Measurements from ENCODE around the gene FNBP1.
"Not testable (repeated sequence)": the region's sequence is repeated elsewhere in the genome, so short reads cannot be mapped to it uniquely, and the experiment has no call there.

FNBP1 gene

DNA sequence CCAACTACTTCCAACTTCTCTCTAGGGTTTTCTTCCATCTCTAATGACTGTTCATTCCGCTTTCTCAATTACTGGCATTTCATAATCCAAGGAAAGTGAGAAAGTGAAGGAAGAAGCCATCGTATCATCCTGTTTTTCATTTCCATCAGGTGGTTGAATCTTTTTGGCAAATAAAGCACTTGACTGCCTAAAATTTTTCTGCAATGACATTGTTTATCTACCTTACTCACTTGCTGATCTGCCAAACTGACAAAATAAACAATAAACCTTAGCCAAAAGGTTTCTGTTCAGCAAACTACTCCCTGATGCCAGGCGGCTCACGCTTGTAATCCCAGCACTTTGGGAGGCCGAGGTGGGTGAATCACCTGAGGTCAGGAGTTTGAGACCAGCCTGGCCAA, 18.4 kb downstream of the FNBP1 start:
- in situ Hi-C loops (cut with MboI; ENCODE audit: low pct_unique_long_range_greater_than_20kb, low sequenced_read_pairs) = no loop called here
- no peak for DNase-seq

DNA sequence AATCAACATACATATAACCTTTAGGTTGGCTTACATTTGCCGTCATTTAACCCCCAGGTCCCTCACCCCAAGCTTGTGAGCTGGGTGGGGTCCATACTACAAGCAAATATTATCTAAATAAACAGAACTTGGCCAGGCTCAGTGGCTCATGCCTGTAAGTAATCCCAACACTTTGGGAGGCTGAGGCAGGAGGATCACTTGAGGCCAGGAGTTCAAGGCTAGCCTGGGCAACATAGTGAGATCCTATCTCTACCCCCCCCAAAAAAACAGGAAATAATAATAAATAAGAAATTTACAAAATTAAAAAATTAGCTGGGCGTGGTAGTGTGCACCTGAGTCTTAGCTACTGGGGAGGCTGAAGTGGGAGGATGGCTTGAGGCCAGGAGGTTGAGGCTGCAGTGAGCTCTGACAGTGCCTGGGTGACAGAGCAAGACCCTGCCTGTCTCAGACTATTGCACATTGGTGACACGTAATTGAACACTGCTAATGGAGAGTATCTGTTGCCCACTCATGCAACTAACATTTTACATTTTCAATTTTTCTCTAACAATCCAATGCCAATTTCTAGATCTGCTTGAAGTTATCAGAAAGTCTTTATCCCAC, 18.9 kb downstream of the FNBP1 start:
- DNase-seq = no peak
- in situ Hi-C loops (cut with MboI; ENCODE audit: low pct_unique_long_range_greater_than_20kb, low sequenced_read_pairs) = no loop called here

DNA sequence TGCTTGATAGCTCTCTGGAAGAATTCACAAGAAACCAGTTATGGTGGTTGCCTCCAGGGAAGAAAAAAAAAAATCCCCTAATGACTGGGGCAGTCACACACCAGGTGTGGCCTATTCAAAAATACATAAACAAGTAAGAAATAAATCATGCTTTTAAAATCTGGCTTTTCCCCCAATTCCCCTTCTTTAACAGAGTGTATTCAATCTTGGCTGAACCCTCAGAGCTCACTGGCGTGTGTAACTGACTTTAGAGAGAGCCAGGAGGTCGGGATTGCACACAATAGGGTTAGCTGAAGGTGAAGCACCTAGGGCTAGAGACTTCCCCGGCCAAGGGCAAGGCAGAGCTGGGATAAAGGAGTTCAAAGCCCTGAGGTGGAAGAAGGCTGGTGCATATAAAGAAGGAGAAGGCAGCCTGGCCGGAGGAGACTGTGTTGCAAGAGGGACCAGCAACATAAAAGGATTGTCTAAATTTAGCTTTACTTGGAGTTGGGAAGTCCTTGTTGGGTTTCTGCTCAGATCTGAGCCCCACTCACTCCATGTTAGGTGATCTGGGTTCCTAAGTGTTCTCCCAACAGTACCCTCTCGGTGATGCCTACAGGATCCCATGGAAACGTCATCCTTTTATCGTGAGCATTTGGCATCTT, 19.7 kb downstream of the FNBP1 start:
- no peak for DNase-seq
- in situ Hi-C loops (cut with MboI; ENCODE audit: low pct_unique_long_range_greater_than_20kb, low sequenced_read_pairs) = no loop called here

DNA sequence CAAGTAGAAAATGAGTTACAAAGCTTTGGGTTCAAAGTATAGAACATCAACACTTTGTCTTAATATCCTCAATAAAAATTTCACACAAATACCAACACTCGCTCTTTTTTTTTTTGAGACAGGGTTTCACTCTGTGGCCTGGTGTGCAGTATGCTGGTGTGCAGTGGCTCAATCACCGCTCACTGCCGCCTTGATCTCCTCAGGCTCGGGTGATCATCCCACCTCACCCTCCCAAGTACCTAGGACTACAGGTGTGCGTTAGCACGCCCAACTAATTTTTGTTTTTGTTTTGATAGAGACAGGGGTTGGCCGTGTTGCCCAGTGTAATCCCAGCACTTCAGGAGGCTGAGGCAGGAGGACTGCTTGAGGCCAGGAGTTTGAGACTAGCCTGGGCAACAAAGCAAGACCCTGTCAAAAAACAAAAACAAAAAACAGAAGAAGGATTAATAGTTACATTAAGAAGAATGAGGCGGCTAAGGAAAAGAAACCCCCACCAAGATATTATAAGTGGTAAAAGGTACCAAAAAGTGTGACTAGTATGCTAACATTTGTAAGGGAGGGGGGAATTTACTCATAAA, 20.3 kb downstream of the FNBP1 start:
- in situ Hi-C loops (cut with MboI; ENCODE audit: low pct_unique_long_range_greater_than_20kb, low sequenced_read_pairs) = no loop called here
- no peak for DNase-seq

DNA sequence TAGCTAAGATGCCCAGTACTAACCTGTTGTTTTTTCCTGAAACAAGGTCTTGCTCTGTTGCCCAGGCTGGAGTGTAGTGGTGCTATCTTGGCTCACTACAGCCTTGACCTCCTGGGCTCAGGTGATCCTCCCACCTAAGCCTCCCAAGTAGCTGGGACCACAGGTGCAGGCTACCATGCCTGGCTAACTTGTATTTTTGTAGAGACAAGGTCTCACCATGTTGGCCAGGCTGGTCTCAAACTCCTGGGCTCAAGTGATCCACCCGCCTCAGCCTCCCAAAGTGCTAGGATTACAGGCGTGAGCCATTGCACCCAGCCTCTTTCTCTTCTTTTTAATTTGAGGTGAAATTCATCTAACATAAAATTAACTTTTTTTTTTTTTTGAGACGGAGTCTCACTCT, 21.1 kb downstream of the FNBP1 start:
- in situ Hi-C loops (cut with MboI; ENCODE audit: low pct_unique_long_range_greater_than_20kb, low sequenced_read_pairs) = not testable (repeated sequence)

DNA sequence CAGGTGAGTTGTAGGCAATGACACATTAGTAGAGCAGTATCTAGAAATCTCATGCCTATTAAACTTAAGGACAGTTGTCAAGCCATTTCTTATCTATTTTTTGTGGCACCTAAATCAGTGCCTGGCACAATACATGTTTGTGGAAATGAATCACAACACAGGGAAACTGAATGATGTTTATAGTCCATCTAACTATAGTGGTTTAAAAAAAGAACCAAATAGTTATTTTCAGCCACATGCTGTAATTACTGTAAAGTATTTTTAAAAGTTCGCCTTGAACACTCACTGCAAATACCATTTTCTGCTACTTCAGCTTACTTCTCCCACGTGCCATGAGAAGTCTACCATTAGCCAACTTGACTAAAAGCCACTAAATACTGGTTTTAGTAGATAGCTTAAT, 21.9 kb downstream of the FNBP1 start:
- in situ Hi-C loops (cut with MboI; ENCODE audit: low pct_unique_long_range_greater_than_20kb, low sequenced_read_pairs) = no loop called here

More for the DNA sequence above, 21.1 kb downstream of the FNBP1 start:
- DNase-seq = not testable (repeated sequence)

DNA sequence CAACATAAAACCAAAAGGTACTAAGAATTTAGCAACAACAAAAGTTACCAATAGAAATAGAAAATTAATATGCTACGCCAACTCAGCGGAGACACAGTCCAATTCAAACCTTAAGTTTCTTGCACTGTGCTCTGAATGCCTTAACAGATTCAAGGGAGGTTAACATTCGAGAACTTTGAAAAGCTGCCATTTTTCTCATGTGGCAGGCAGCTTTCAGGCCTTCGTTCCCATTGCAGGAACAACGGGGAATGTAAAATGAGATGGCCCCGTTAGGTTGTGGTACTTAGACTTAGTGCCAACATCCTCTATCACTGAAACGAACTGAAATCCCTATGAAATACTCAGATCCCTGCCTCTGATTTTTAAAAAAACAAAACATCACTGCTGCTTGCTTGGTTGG, 22.4 kb downstream of the FNBP1 start:
- in situ Hi-C loops (cut with MboI; ENCODE audit: low pct_unique_long_range_greater_than_20kb, low sequenced_read_pairs) = no loop called here
- no peak for DNase-seq

More for the DNA sequence above, 21.9 kb downstream of the FNBP1 start:
- no peak for DNase-seq

DNA sequence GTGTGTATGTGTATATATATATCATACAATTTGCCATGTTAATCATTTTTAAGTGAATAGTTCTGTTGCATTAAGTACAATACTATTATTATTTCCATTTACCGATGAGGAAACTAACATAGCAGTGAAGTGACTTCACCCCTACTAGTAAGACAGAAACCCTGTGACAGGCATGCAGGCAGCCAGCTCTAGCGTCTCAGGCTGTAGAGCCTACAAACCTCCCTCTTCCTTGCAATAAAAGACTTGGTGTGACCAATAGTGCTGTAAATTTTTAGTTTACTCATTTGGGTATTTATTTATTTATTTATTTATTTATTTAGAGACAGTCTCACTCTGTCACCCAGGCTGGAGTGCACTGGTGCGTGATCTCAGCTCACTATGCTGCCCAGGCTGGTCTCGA, 24.7 kb downstream of the FNBP1 start:
- in situ Hi-C loops (cut with MboI; ENCODE audit: low pct_unique_long_range_greater_than_20kb, low sequenced_read_pairs) = no loop called here
- no peak for DNase-seq

DNA sequence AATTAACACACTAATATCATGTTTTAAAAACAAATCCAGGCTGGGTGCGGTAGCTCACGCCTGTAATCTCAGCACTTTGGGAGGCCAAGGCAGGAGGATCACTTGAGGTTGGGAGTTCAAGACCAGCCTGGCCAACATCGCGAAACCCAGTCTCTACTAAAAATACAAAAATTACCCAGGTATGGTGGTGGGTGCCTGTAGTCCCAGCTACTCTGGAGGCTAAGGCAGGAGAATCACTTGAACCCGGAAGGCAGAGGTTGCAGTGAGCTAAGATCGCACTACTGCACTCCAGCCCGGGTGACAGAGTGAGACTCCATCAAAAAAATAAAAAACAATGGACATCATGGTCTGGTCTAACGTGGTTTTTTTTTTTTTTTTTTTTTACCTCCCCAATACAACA, 25.5 kb downstream of the FNBP1 start:
- DNase-seq; in situ Hi-C loops (cut with MboI; ENCODE audit: low pct_unique_long_range_greater_than_20kb, low sequenced_read_pairs): not testable (repeated sequence)

DNA sequence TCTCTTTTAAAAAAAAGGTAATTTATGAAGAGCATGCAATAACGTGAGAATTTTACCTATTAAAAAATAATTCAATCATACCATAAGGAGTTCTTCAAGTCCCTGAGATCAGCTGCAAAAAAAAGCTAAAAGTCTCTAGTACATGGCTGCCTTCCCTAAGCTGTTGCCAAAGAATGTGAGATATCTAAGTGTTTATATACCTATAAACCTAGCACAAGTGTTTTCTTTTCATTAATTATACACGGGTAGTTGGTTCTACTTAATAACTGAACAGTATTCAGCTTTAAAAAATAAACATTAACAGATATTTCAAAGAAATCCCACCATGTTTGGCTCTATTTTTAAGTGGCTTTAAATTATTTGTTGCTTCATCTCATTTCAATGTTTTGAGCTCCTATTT, 25.9 kb downstream of the FNBP1 start:
- DNase-seq = no peak
- in situ Hi-C loops (cut with MboI; ENCODE audit: low pct_unique_long_range_greater_than_20kb, low sequenced_read_pairs) = no loop called here

DNA sequence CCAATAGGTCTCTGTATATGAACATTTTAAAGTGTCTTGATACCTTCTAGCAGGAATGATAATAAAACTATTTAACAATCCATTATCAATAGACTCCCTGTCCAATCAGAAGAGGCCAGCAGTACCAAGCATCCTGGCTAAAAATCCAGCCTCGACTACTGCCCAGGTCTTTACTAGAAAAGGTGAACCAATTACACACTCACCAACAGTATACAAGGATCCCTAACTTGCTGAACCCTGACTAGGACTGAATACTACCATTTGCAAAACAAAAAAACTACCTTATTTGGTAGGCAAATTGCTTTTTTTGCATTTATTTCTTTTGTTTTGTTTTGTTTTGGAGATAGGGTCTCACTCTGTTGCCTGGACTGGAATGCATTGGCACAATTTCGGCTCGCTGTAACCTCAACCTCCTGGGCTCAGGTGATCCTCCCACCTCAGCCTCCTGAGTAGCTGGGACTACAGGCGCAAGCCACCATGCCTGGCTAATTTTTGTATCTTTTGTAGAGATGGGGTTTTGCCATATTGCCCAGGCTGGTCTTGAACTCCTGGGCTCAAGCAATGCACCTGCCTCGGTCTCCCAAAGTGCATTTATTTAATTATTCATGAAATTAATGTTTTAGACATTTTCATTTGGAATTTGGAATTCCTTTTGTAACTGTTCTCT, 27.5 kb downstream of the FNBP1 start:
- no peak for DNase-seq
- in situ Hi-C loops (cut with MboI; ENCODE audit: low pct_unique_long_range_greater_than_20kb, low sequenced_read_pairs) = no loop called here

DNA sequence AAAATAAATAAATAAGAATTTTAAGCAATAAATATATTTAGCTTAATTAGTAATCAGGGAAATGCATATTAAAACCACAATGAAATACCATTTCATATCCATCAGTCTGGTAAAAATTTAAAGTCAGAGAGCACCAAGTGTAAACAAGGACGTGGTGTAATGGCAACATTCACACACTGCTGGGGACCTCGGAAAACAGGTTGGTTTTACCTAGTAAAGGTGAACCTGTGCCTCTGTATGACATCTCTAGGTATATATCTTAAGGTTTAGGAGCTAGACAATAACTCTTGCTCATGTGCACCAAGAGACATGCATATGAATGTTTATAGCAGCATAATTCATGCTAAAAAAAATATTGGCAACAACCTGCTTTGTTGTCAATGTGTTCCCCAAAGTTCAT, 29.7 kb downstream of the FNBP1 start:
- DNase-seq = no peak
- in situ Hi-C loops (cut with MboI; ENCODE audit: low pct_unique_long_range_greater_than_20kb, low sequenced_read_pairs) = no loop called here

DNA sequence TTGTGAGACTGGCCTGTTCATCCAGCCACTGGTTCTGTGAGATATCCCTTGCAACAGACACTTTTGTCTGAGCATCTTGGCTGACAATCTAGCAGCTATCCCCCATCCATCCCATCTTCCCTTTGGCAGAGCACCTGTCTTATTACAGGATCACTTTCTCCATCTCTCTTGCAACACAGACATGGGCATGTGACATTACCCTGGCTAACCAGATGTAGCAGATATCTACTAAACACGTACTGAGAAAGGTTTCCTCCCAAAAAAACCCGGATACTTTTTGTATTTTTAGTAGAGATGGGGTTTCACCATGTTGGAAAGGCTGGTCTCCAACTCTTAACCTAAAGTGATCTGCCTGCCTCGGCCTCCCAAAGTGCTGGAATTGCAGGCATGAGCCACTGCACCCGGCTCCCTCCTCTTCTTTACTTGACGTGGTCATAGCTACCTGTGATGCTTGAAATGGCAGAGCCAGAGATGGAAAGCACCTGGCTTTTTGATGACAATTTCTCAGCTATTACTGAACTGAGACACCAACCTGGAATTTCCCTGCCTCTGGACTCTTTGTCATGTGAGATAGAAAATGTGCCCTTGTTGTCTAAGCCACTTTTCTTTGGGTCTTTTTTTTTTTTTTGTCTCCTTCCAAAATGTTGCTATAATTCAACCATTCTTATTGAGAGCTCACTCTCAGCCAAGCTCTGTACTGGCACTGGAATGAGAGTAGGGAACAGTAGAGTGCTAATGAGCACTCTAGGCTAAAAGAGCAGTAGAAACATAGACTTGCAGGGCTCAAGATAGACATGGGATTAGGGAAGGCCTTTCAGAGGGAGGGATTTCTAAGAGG, 32.6 kb downstream of the FNBP1 start:
- DNase-seq = no peak
- in situ Hi-C loops (cut with MboI; ENCODE audit: low pct_unique_long_range_greater_than_20kb, low sequenced_read_pairs) = no loop called here

DNA sequence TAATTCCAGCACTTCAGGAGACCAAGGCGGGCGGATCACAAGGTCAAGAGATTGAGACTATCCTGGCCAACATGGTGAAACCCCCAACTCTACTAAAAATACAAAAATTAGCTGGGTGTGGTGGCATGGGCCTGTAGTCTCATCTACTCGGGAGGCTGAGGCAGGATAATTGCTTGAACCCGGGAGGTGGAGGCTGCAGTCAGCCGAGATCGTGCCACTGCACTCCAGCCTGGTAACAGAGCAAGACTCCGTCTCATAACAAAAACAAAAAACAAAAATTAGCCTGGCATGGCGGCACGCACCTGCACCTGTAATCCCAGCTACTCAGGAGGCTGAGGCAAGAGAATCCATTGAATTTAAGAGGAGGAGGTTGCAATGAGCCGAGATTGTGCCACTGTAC, 33.4 kb downstream of the FNBP1 start:
- DNase-seq; in situ Hi-C loops (cut with MboI; ENCODE audit: low pct_unique_long_range_greater_than_20kb, low sequenced_read_pairs): not testable (repeated sequence)

DNA sequence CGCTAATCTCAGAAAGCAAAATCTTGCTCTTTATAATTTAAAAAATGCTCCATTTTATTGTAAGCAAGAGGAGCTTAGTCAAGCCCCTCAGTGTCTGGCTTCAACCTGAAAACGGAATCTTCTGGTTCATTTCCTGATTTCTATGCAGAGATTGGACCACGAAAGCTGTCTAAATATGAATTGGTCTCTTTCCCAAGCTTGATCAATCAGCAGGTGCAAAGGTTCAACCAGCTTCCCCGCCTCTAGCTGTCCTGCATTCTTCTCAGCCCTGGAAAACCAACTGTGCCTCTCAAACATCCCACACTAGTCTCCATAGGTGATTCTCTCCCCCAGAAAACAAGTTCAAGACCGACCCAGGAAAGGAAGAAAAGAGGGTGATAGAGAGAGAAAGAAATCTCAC, 34.5 kb downstream of the FNBP1 start:
- in situ Hi-C loops (cut with MboI; ENCODE audit: low pct_unique_long_range_greater_than_20kb, low sequenced_read_pairs) = no loop called here
- no peak for DNase-seq

DNA sequence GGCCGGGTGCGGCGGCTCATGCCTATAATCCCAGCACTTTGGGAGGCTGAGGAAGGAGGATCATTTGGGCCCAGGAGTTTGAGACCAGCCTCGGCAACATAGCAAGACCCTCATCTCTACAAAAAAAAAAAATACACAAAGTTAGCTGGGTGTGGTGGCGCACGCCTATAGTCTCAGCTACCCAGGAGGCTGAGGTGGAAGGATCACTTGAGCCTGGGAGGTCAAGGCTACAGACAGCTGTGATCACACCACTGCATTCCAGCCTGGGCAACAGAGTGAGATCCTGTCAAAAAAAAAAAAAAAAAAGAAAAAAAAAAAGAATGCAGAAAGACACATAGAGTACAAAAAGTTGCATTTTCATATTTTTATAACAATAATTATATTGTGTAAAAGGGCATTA, 36.0 kb downstream of the FNBP1 start:
- not testable (repeated sequence) for DNase-seq

DNA sequence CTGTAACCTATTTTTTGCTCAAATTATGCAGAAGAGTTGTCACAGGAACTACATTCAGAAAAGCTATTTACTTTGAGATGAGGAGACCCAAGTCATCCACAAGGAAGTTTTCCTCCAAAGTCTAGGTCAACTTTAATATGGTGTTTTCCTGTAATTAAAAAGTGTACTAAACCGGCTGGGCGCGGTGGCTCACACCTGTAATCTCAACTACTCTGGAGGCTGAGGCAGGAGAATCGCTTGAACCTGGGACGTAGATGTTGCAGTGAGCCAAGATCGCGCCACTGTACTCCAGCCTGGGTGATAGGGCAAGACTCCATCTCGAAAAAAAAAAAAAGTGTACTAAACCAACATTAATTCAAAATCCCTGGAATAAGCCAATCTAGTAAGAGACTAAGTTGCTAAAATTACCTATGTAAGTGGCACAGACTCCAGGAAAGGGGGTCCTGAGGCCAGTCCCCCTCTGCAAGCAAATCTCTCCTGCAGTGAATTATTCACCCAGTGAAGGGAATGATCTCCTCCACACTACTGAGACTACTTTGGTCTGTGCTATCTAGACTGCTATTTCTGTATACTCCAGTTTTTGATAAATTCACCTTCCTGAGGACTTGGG, 38.9 kb downstream of the FNBP1 start:
- DNase-seq = no peak
- in situ Hi-C loops (cut with MboI; ENCODE audit: low pct_unique_long_range_greater_than_20kb, low sequenced_read_pairs) = no loop called here

More for the DNA sequence above, 36.0 kb downstream of the FNBP1 start:
- in situ Hi-C loops (cut with MboI; ENCODE audit: low pct_unique_long_range_greater_than_20kb, low sequenced_read_pairs) = not testable (repeated sequence)

DNA sequence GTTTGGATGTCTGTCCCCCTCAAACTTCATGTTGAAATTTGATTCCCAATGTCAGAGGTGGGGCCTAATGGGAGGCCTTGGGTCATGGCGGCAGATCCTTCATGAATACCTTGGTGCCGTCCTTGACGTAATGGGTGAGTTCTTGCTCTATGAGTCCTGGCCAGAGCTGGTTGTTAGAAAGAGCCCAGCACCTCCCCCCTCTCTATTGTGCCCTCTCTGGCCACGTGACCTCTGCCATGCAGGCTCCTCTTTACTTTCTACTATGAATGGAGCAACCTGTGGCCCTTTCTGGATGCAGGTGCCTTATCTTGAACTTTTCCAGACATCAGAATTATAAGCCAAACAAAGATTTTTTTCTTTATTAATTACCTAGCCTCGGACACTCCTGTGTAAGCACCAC, 40.7 kb downstream of the FNBP1 start:
- in situ Hi-C loops (cut with MboI; ENCODE audit: low pct_unique_long_range_greater_than_20kb, low sequenced_read_pairs) = no loop called here
- DNase-seq = no peak

DNA sequence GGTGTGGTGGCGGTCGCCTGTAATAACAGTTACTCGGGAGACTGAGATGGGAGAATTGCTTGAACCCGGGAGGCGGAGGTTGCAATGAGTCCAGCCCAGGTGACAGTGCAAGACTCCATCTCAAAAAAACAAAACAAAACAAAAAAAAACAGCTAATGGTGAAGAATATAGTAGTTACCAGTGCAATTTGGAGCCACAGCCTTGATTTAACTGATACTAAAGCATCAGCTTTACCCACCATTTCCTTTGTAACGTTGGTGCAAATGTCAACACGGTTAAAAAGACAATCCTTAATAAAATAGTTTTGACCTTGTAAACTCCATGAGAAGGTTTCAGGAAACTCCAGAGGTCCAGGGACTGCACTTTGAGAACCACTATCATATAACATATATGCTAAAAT, 41.8 kb downstream of the FNBP1 start:
- DNase-seq = no peak
- in situ Hi-C loops (cut with MboI; ENCODE audit: low pct_unique_long_range_greater_than_20kb, low sequenced_read_pairs) = no loop called here
